Measurements from ENCODE around the gene PARP14.

The PARP14 gene

GRCh38 chr3:122772827-122773226, 92.2 kb downstream of the PARP14 start:
- no peak for DNase-seq (ENCODE audit: low read depth)

GRCh38 chr3:122773944-122774509, 93.4 kb downstream of the PARP14 start:
- DNase-seq (ENCODE audit: low read depth) = no peak

GRCh38 chr3:122774564-122774963, 93.9 kb downstream of the PARP14 start:
- no peak for DNase-seq (ENCODE audit: low read depth)

- DNase-seq (ENCODE audit: low read depth) = no peak
Observed at GRCh38 chr3:122776675-122777468, 96.2 kb downstream of the PARP14 start.

- DNase-seq (ENCODE audit: low read depth) = no peak
Observed at GRCh38 chr3:122777563-122777962, 96.9 kb downstream of the PARP14 start.

Measured in HS-5 (cell line).